RWPE1 (cell line): ENCODE data around the gene H2AZ1.

Experiments
- CTCF ChIA-PET: fragments of 350-600 bp; sonication (Branson Sonifier 250); formaldehyde crosslinking; extraction: SDS; loops from one replicate; lab custom pipeline; 2021; lab: Yijun Ruan, JAX
- POLR2A ChIA-PET: fragments of 400-600 bp; formaldehyde crosslinking; extraction: SDS; loops from one replicate; lab custom pipeline; 2020; ENCODE audit warnings: antibody characterized with exemption; ENCODE audit not compliant: low non-redundant PET; lab: Yijun Ruan, JAX
- DNase-seq: peaks from one replicate; pipeline ENCODE4 v3.0.0; 2012; ENCODE audit warnings: low spot score
- H3K27ac ChIP-seq: fragments of 450-650 bp; 2 replicates; pipeline ENCODE4 v1.5.1; 2017
- TF ChIP-seq, protein P1 (sequence below): fragments of 450-650 bp; conservative IDR thresholded peaks from 2 replicates; pipeline ENCODE4 v1.5.1; 2017; ENCODE audit warnings: low read depth, mild to moderate bottlenecking

H2AZ1 gene

DNA sequence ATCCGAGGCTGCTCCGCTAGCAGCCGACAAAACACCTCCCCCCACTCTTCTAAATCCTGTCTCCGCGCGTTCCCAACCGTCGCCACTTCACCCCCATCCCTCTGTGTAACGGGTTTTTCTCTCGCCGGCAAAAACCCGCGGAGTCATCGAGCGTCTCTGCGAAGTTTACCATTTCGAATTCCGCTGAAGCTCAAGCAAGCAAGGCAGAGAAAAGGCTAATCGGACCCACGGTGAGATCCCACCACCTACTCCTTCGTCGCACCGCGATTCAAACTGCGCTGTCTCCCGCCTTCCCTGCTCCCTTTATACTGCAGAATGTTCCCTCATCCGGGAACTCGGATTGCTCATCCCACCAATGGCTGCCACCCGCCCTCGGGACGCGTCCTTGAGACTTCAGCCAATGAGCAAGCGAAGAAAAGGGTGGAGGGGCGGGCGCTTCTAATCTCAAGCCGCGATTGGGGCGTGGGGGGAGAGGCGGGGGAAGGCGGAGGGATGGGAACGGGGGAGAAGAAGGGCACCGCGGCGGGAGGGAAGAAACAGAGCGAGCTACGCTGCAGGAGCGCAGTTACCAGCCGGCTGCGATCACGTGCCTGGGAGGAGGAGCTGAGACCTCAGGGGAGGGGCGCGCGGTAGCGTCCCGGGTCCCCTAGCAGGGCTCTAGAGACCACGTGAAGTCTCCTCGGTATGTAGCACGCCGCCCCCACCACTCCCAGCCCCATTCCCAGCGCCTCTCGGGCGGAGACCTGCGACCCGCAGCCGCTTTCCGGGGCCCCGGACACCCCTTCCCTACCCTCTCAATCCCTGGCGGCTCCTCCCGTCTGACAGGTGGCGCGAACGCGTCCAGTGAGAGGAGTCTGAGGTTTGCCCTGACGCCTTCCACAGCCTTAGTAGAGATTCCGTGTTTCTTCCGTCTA lies at the start of gene H2AZ1:
Gene H2AZ1 (minus strand): TSS at position 277 of the 914 bp plus-strand sequence. CDS start 105 bp downstream, at position 172.
- TF ChIP-seq, protein P1, sequence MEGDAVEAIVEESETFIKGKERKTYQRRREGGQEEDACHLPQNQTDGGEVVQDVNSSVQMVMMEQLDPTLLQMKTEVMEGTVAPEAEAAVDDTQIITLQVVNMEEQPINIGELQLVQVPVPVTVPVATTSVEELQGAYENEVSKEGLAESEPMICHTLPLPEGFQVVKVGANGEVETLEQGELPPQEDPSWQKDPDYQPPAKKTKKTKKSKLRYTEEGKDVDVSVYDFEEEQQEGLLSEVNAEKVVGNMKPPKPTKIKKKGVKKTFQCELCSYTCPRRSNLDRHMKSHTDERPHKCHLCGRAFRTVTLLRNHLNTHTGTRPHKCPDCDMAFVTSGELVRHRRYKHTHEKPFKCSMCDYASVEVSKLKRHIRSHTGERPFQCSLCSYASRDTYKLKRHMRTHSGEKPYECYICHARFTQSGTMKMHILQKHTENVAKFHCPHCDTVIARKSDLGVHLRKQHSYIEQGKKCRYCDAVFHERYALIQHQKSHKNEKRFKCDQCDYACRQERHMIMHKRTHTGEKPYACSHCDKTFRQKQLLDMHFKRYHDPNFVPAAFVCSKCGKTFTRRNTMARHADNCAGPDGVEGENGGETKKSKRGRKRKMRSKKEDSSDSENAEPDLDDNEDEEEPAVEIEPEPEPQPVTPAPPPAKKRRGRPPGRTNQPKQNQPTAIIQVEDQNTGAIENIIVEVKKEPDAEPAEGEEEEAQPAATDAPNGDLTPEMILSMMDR, result no peak
- peak; percentile 99 for DNase-seq
- CTCF ChIA-PET, result interaction anchor here (1.3 kb wide), 1 partner anchor 48 kb away, joined by 3 read pairs; no protein-coding TSS in a partner anchor
- POLR2A ChIA-PET, result interaction anchor here (0.6 kb wide), 2 partner anchors 1052 to 1698 kb away, joined by 3 read pairs; no protein-coding TSS in a partner anchor
- H3K27ac ChIP-seq, result peak within 1 kb of the TSS; percentile 97

DNA sequence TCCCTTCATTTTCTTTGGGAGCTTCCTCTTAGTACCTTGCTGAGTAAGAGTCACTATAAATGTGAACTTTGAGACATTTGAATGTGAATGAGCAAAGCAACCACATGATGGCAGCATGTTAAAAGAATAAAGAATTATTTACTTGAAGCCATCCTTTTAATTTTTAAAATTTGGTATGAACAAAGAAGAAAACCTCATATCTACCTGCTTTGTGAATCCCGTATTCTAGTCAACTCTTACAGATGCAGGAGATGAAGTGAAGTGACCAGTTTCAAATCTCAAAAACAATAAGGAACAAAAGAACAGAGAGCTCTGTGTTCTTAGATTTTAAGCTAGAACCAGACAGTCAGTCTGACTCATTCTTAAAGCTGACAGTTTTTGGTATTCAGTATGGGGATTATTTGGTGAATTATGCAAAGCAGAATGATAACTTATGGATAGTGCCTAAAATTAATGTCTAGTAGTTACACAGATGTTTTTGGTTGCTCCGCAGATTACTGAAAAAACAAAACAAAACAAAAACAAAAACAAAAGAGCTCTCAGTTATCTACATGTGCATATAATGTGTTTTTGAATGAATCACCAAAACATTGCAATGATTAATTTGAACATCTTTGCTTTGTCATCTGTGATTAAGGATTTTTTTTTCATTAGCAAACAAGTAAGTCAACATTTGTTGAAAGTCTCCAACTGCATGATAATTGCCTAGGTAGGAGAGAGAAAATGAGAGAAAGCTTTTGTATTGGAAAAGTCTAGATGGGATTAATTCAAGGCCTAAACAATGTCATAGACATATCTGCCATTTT lies 48.2 kb upstream of the H2AZ1 start:
- TF ChIP-seq, protein P1, result peak; percentile 48
- H3K27ac ChIP-seq, result no peak overlapping the region
- peak; percentile 34 for DNase-seq
- ChIA-PET POLR2A (no interaction called here), CTCF (interaction anchor here (0.6 to 1.7 kb wide), 16 partner anchors 9 to 1004 kb away, joined by 3 to 13 read pairs (median 4); no protein-coding TSS in a partner anchor)

DNA sequence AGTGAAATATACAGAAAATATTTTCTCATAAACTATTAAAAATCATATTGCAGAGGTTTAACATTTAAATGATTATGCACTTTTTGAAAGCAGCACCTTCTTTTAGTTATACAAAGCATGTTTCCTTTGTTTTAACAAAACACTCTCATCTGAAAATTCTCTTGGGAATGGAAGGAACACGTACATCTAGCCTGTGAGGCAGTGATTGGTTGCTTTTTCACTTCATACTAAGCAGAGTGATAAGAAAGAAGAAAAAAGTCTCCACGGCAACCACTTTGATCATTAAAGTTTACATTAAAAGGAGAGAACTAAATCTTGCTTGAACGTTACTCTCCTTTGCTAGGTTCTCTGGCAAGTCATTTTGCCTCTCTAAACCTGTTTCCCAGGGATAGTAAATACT lies 41.7 kb upstream of the H2AZ1 start:
- CTCF ChIA-PET, result no interaction called here
- DNase-seq, result no peak
- POLR2A ChIA-PET, result no interaction called here

DNA sequence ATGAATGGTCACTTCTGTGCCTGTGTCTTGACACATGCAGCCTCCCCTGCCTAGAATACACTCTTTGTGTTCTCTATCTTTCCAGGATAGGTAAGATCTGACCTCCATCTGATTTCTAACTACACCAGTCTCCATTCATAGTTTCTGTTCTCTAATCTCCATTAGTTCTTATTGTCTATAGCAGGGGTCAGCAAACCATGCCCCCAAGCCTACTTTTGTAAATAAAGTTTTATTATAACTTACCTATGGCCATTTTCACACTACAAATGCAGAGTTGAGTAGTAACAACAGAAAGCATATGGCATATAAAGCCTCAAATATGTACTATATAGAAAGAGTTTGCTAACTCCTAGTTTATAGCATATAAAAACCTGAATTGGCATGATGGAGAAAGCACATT lies 37.6 kb upstream of the H2AZ1 start:
- TF ChIP-seq, protein P1, result no peak
- H3K27ac ChIP-seq, result no peak overlapping the region
- DNase-seq, result no peak
- ChIA-PET POLR2A (no interaction called here), CTCF (no interaction called here)

More for the DNA sequence above, 41.7 kb upstream of the H2AZ1 start:
- TF ChIP-seq, protein P1, result no peak
- H3K27ac ChIP-seq, result no peak overlapping the region

DNA sequence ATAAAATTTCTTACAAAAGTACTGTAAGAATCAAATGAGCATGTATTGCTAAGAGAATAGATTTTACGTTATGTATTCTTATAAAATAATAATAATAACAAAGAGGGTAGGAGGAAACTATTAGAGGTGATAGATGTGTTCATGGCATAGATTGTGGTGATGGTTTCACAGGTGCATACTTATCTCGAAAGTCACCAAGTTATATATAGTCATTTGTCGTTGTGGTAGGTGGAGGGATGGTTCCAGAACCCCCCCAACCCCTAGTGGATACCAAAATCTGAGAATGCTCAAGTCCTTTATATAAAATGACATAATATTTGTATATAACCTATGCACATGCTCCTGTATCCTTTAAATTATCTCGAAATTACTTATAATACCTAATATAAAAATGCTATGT lies 36.7 kb upstream of the H2AZ1 start:
- no peak for DNase-seq
- H3K27ac ChIP-seq, result no peak overlapping the region
- ChIA-PET CTCF (no interaction called here), POLR2A (no interaction called here)
- TF ChIP-seq, protein P1, result no peak
